ENCODE measurements around the gene THAP7. TPM values are rescaled to one million over a fixed set of nuclear protein-coding genes. Genes with fewer than 3 reads are reported as not detected.

Gene THAP7
- total and polyA plus RNA-seq, 2 of the 4 experiments (the other 2 are of a cell fraction): 14.2 to 19.8 TPM

- Histone ChIP-seq H3K4me3 (ENCODE audit: insufficient read depth, low read depth, low read length) (no peak overlapping the region), H4K5ac (ENCODE audit: low read depth, low read length) (no peak overlapping the region), H3K9me1 (ENCODE audit: insufficient read depth, low read length) (no peaks in the 10 kb centered on the region), H3K23ac (ENCODE audit: low read depth, low read length) (no peak overlapping the region), H2BK15ac (ENCODE audit: low read depth, low read length) (no peak overlapping the region), H3K36me3 (ENCODE audit: control insufficient read depth, insufficient read depth, low read length) (no peaks in the 10 kb centered on the region), H2AK5ac (ENCODE audit: low read depth, low read length) (no peak overlapping the region), H2BK5ac (ENCODE audit: low read depth, low read length, poor library complexity, severe bottlenecking) (no peak overlapping the region), H3K56ac (ENCODE audit: extremely low read depth, insufficient read depth, low read length) (no peak overlapping the region), H3K27me3 (ENCODE audit: control insufficient read depth, insufficient read depth, low read length) (peaks cover 2% of the 10 kb centered on the region; the same call in 1 of the 2 replicates), H3K4ac (ENCODE audit: low read depth, low read length) (no peak overlapping the region), H3K79me1 (ENCODE audit: low read depth in 1 of 2, low read length in 2 of 2) (no peaks in the 10 kb centered on the region), H2BK20ac (ENCODE audit: low read depth, low read length) (no peak overlapping the region), H2AFZ (replicated peaks; ENCODE audit: low read length, poor library complexity) (no peak overlapping the region), H4K8ac (ENCODE audit: low read depth in 2 of 2, low read length in 2 of 2) (no peak overlapping the region), H3K9ac (ENCODE audit: low read depth, low read length) (no peak overlapping the region), H4K20me1 (ENCODE audit: insufficient read depth, low read length) (no peaks in the 10 kb centered on the region), H3K18ac (ENCODE audit: low read depth, low read length) (no peak overlapping the region), H3K4me2 (ENCODE audit: low read depth, low read length) (no peak overlapping the region), H3K27ac (ENCODE audit: insufficient read depth, low read length) (no peak overlapping the region), H3K4me1 (ENCODE audit: control insufficient read depth, insufficient read depth, low read length) (no peaks in the 10 kb centered on the region), H3K14ac (replicated peaks; ENCODE audit: low read depth, low read length) (no peak overlapping the region), H2AK9ac (replicated peaks; ENCODE audit: low read depth, low read length, poor library complexity) (no peak overlapping the region), H2BK120ac (ENCODE audit: low read depth, low read length) (no peak overlapping the region), H4K91ac (ENCODE audit: insufficient read depth, low read depth, low read length) (no peak overlapping the region), H3K9me3 (ENCODE audit: control insufficient read depth, insufficient read depth, low read length) (no peaks in the 10 kb centered on the region)
- dilution Hi-C loops (cut with HindIII; ENCODE audit: low sequenced_read_pairs, unreplicated experiment) (no loop called here), intact Hi-C loops (cut with micrococcal nuclease) (no loop called here), in situ Hi-C loops (cut with MboI; ENCODE audit: low sequenced_read_pairs) (no loop called here)
- TF ChIP-seq CTCF (conservative IDR thresholded peaks at IDR 0.05; ENCODE audit: low read depth, low read length) (no peak), NFE2L2 (IDR thresholded peaks at IDR 0.05; ENCODE audit: low read depth, low read length) (no peak), ELK1 (IDR thresholded peaks at IDR 0.05; ENCODE audit: borderline replicate concordance, low read depth, low read length) (no peak), CEBPB (IDR thresholded peaks at IDR 0.05; ENCODE audit: low read depth, low read length) (no peak), RAD21 (IDR thresholded peaks at IDR 0.05; ENCODE audit: low read length) (no peak), CHD1 (IDR thresholded peaks at IDR 0.05; ENCODE audit: low read depth, low read length) (no peak), RFX5 (IDR thresholded peaks at IDR 0.05; ENCODE audit: low read depth, low read length) (no peak), USF2 (IDR thresholded peaks at IDR 0.05; ENCODE audit: low read depth, low read length) (no peak), FOS (IDR thresholded peaks at IDR 0.05; ENCODE audit: low read depth, low read length) (no peak), SMC3 (IDR thresholded peaks at IDR 0.05; ENCODE audit: low read depth, low read length) (no peak), RCOR1 (IDR thresholded peaks at IDR 0.05; ENCODE audit: insufficient replicate concordance, low read length) (no peak), MAFK (IDR thresholded peaks at IDR 0.05; ENCODE audit: low read depth, low read length) (no peak), POLR2A (IDR thresholded peaks at IDR 0.05; ENCODE audit: low read depth, low read length) (no peak), MXI1 (IDR thresholded peaks at IDR 0.05; ENCODE audit: borderline replicate concordance, low read depth, low read length) (no peak), BHLHE40 (IDR thresholded peaks at IDR 0.05; ENCODE audit: low read depth, low read length) (no peak), MAZ (IDR thresholded peaks at IDR 0.05; ENCODE audit: borderline replicate concordance, low read depth, low read length) (no peak)
- ChIA-PET POLR2A (ENCODE audit: unreplicated experiment) (interaction anchor here (1.0 kb wide), 1 partner anchor 9 kb away, joined by 6 read pairs; the partner anchor contains the start of gene LZTR1), CTCF (no interaction called here)
- 33% methylated on average over 1 of the region's 21 CpGs; no CpG with 5 or more reads in 1 of the 2 experiments for WGBS, 2 experiments (ENCODE audit: extremely low coverage in 2 of 2, insufficient read length in 1 of 2)
- DNase-seq: no peak
- no peak for ATAC-seq (ENCODE audit: low read depth)
- no TSS peak for BruUV-seq (replicated peaks)
Measured at GRCh38 chr22:20972933-20973577, 28.9 kb downstream of the THAP7 start.
